Endothelial cell of umbilical vein (primary cell): ENCODE data around the gene EPB41L4B. TPM values are rescaled to one million over a fixed set of nuclear protein-coding genes. Genes with fewer than 3 reads are reported as not detected.

Source experiments
- BruUV-seq: library from RNA; stranded (reverse); fragments of 400-500 nt; replicated peaks from 2 replicates; lab custom pipeline; 2021; lab: Mats Ljungman, UMichigan
- CTCF ChIA-PET: fragments of 300-600, 350-600 bp; sonication (Branson Sonifier 250); formaldehyde crosslinking; loops from one replicate; lab custom pipeline; 2021; ENCODE audit warnings: antibody characterized with exemption, inconsistent platforms; lab: Charles Lee
- POLR2A ChIA-PET: fragments of 300-600, 350-600 bp; sonication (Branson Sonifier 250); formaldehyde crosslinking; loops from one replicate; lab custom pipeline; 2021; ENCODE audit warnings: antibody characterized with exemption, inconsistent platforms; lab: Charles Lee
- DNase-seq: peaks from one replicate; pipeline ENCODE4 v3.0.0-alpha.2; 2011; ENCODE audit warnings: low read depth, low spot score
- FAIRE-seq: peaks from 2 replicates; lab custom pipeline; 2011; peaks lifted over from hg19 to GRCh38; lab: Jason Lieb, UNC
- H2AFZ ChIP-seq: 2 replicates; pipeline ENCODE4 v1.6.0; 2012; ENCODE audit warnings: low read depth, low read length, control low read depth, inconsistent platforms
- H3K27ac ChIP-seq: 2 replicates; pipeline ENCODE4 v1.5.1; 2011; ENCODE audit warnings: low read depth, mild to moderate bottlenecking, control low read depth, low read length, moderate library complexity; ENCODE audit not compliant: insufficient read depth
- H3K27me3 ChIP-seq, 2 experiments: 2 replicates each; pipeline versions ENCODE4 v1.6.0 to v1.6.1; 2011; ENCODE audit warnings: low read length in 2 of 2, mixed read lengths in 1 of 2; ENCODE audit not compliant: control insufficient read depth in 2 of 2, insufficient read depth in 2 of 2
- H3K36me3 ChIP-seq, 2 experiments: 2 replicates in 1 of 2; 3 replicates in 1 of 2; pipeline ENCODE4 v1.5.1; 2011; ENCODE audit warnings: low read length in 2 of 2, mild to moderate bottlenecking in 1 of 2, moderate library complexity in 1 of 2; ENCODE audit not compliant: control insufficient read depth in 2 of 2, insufficient read depth in 2 of 2; ENCODE audit errors: extremely low read depth in 1 of 2
- H3K4me1 ChIP-seq: 3 replicates; pipeline ENCODE4 v1.5.1; 2011; ENCODE audit warnings: mild to moderate bottlenecking, low read length; ENCODE audit not compliant: control insufficient read depth, insufficient read depth; ENCODE audit errors: extremely low read depth
- H3K4me2 ChIP-seq: 2 replicates; pipeline ENCODE4 v1.6.1; 2011; ENCODE audit warnings: low read length, control low read depth, mixed read lengths; ENCODE audit not compliant: insufficient read depth
- H3K4me3 ChIP-seq, 3 experiments: fragments of 200-600 bp in 1 of 3; sonication (generic), shearing (Covaris generic) in 1 of 3; replicated peaks in 1 of 3; 2 replicates each; pipeline ENCODE4 v1.5.1; 2011 to 2016; ENCODE audit warnings: control low read depth in 3 of 3, low read length in 3 of 3, mild to moderate bottlenecking in 2 of 3, inconsistent platforms in 1 of 3, low read depth in 1 of 3, moderate library complexity in 1 of 3; ENCODE audit not compliant: insufficient read depth in 1 of 3
- H3K79me2 ChIP-seq: 2 replicates; pipeline ENCODE4 v1.6.0; 2012; ENCODE audit warnings: low read length, inconsistent platforms; ENCODE audit not compliant: control insufficient read depth, insufficient read depth
- H3K9ac ChIP-seq: replicated peaks from 2 replicates; pipeline ENCODE3; 2011; ENCODE audit warnings: low read length, control low read depth; ENCODE audit not compliant: insufficient read depth; ENCODE audit errors: extremely low read depth
- H3K9me1 ChIP-seq: replicated peaks from 3 replicates; pipeline ENCODE4 v1.6.0; 2011; ENCODE audit warnings: mild to moderate bottlenecking, low read length; ENCODE audit not compliant: control insufficient read depth, insufficient read depth; ENCODE audit errors: extremely low read depth
- H3K9me3 ChIP-seq: replicated peaks from 2 replicates; pipeline ENCODE4 v1.5.1; 2012; ENCODE audit warnings: low read length, inconsistent platforms; ENCODE audit not compliant: control insufficient read depth, insufficient read depth
- H4K20me1 ChIP-seq: replicated peaks from 2 replicates; pipeline ENCODE3; 2011; ENCODE audit warnings: mild to moderate bottlenecking, low read length; ENCODE audit not compliant: control insufficient read depth, insufficient read depth; ENCODE audit errors: extremely low read depth
- EZH2 ChIP-seq: IDR thresholded peaks from 2 replicates; pipeline ENCODE4 v1.6.1; 2012; ENCODE audit warnings: borderline replicate concordance, low read depth, mild to moderate bottlenecking, moderate library complexity, low read length, inconsistent platforms; ENCODE audit not compliant: severe bottlenecking
- GATA2 ChIP-seq: IDR thresholded peaks from 2 replicates; pipeline ENCODE4 v1.7.0; 2011; ENCODE audit warnings: low read depth, mild to moderate bottlenecking, moderate library complexity, mixed read lengths, low read length; ENCODE audit not compliant: insufficient read length, insufficient read depth
- JUN ChIP-seq: IDR thresholded peaks from 2 replicates; pipeline ENCODE4 v1.6.1; 2011; ENCODE audit warnings: borderline replicate concordance, low read depth; ENCODE audit not compliant: insufficient read length, insufficient read depth
- MYC ChIP-seq: IDR thresholded peaks from one replicate; pipeline ENCODE4 v1.6.1; 2011; ENCODE audit warnings: mild to moderate bottlenecking, low read depth, low read length
- POLR2A ChIP-seq: IDR thresholded peaks from 2 replicates; pipeline ENCODE4 v1.6.1; 2012; ENCODE audit warnings: low read depth, mild to moderate bottlenecking, control low read depth, low read length
- POLR2AphosphoS5 ChIP-seq: IDR thresholded peaks from 2 replicates; pipeline ENCODE4 v1.6.1; 2012; ENCODE audit warnings: low read depth, mild to moderate bottlenecking, control low read depth, low read length, moderate library complexity; ENCODE audit not compliant: insufficient read depth
- dilution Hi-C: fragments of 300-500 bp; cut with MboI; formaldehyde crosslinking; loops from one replicate; pipeline ENCODE4 v1.15.0; 2019; ENCODE audit warnings: low sequenced_read_pairs; ENCODE audit not compliant: extremely low pct_ligation_motif_present
- intact Hi-C: fragments of 100-400 bp; cut with micrococcal nuclease; formaldehyde crosslinking; loops from one replicate; pipeline ENCODE4 v1.10.0; 2022
- polyA plus RNA-seq, 4 experiments: library from polyadenylated mRNA; depleted of rRNA in 3 of 4; stranded (reverse) in 3 of 4; unstranded in 1 of 4; fragments of >200 nt; gene quantifications; 2 replicates each; pipeline versions ENCODE4 v1.2.1 to v1.2.3, GENCODE V29; 2011 to 2012; ENCODE audit warnings: missing spikeins in 1 of 4
- total RNA-seq: library from RNA; stranded (reverse); gene quantifications from 2 replicates; pipeline ENCODE4 v1.2.3, GENCODE V29; 2021
- TF ChIP-seq, protein P1 (sequence below): IDR thresholded peaks from 2 replicates; pipeline ENCODE4 v1.6.1; 2011; ENCODE audit not compliant: insufficient read depth, insufficient read length
- TF ChIP-seq, protein P2 (sequence below), 2 donors: IDR thresholded peaks; 1 replicate in 1 of 2; 2 replicates in 1 of 2; pipeline ENCODE4 v1.5.1; 2011; ENCODE audit warnings: low read length in 2 of 2, mild to moderate bottlenecking in 2 of 2, moderate library complexity in 2 of 2, control low read depth in 1 of 2, inconsistent platforms in 1 of 2, low read depth in 1 of 2; ENCODE audit not compliant: insufficient read depth in 1 of 2; ENCODE audit errors: extremely low read depth in 1 of 2

Gene EPB41L4B
- total and polyA plus RNA-seq, 2 donors (not counting 3 experiments of a cell fraction or from before 2014, with no cell fraction given) = 0.10 to 0.15 TPM

DNA sequence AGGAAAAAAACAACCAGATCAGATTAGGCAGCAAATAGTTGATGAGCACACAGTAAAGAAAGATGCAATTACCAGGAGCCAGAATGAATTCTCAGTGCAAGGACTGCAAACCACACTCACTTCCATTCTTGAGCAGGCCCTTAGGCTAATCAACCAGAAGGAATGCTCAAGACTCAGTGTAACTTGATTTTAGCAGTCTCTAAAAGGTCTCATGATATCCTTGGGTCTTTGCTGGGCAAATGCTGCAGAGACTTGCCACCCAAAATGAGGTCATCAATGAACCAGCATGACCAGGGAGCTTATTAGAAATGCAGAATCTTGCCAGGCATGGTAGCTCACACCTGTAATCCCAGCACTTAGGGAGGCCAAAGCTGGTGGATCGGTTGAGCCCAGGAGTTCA, 181.0 kb downstream of the EPB41L4B start:
- H3K4me2 ChIP-seq = no peak overlapping the region
- no peaks in the 10 kb centered on the region for H3K36me3 ChIP-seq
- no peaks in the 10 kb centered on the region for H3K79me2 ChIP-seq
- H3K4me3 ChIP-seq = no peak overlapping the region
- H4K20me1 ChIP-seq = no peaks in the 10 kb centered on the region
- no peaks in the 10 kb centered on the region for H3K4me1 ChIP-seq
- no peak for FAIRE-seq
- POLR2A ChIA-PET = no interaction called here
- H3K9me3 ChIP-seq = no peaks in the 10 kb centered on the region
- H3K27ac ChIP-seq = no peak overlapping the region
- H3K9ac ChIP-seq = no peak overlapping the region
- CTCF ChIA-PET = interaction anchor here (1.0 kb wide), 1 partner anchor 9 kb away, joined by 3 read pairs; no protein-coding TSS in a partner anchor
- BruUV-seq = no TSS peak
- no peak for DNase-seq
- TF ChIP-seq JUN = no peak
- TF ChIP-seq POLR2AphosphoS5 = no peak
- no peak for TF ChIP-seq MYC
- TF ChIP-seq, protein P1, sequence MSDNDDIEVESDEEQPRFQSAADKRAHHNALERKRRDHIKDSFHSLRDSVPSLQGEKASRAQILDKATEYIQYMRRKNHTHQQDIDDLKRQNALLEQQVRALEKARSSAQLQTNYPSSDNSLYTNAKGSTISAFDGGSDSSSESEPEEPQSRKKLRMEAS = no peak
- TF ChIP-seq, protein P2, sequence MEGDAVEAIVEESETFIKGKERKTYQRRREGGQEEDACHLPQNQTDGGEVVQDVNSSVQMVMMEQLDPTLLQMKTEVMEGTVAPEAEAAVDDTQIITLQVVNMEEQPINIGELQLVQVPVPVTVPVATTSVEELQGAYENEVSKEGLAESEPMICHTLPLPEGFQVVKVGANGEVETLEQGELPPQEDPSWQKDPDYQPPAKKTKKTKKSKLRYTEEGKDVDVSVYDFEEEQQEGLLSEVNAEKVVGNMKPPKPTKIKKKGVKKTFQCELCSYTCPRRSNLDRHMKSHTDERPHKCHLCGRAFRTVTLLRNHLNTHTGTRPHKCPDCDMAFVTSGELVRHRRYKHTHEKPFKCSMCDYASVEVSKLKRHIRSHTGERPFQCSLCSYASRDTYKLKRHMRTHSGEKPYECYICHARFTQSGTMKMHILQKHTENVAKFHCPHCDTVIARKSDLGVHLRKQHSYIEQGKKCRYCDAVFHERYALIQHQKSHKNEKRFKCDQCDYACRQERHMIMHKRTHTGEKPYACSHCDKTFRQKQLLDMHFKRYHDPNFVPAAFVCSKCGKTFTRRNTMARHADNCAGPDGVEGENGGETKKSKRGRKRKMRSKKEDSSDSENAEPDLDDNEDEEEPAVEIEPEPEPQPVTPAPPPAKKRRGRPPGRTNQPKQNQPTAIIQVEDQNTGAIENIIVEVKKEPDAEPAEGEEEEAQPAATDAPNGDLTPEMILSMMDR (IDR thresholded peaks at IDR 0.05; ENCODE audit: extremely low read depth in 1 of 2, insufficient read depth in 1 of 2, low read depth in 1 of 2, low read length in 2 of 2) = no peak
- TF ChIP-seq GATA2 = no peak
- TF ChIP-seq POLR2A = no peak
- TF ChIP-seq EZH2 = no peak
- intact Hi-C loops (no loop called here), dilution Hi-C loops (no loop called here)
- H3K27me3 ChIP-seq = peaks cover 3 to 4% of the 10 kb centered on the region in 2 experiments
- H2AFZ ChIP-seq = no peak overlapping the region
- H3K9me1 ChIP-seq = no peaks in the 10 kb centered on the region
